DOHH2 (cell line): ENCODE data around the gene GLI3.

Experiments used
- CTCF ChIP-seq: fragments of 200-600 bp; sonication (generic); IDR thresholded peaks from one replicate; pipeline ENCODE4 v1.5.1; 2014; ENCODE audit warnings: antibody characterized with exemption, mild to moderate bottlenecking, low read depth, low read length; ENCODE audit not compliant: poor library complexity, severe bottlenecking
- EZH2phosphoT487 ChIP-seq: fragments of 200-600 bp; sonication (generic); IDR thresholded peaks from 2 replicates; pipeline ENCODE4 v1.6.1; 2017; ENCODE audit warnings: borderline replicate concordance, mild to moderate bottlenecking, antibody characterized with exemption, low read length, moderate library complexity, mixed read lengths

- no peak for TF ChIP-seq EZH2phosphoT487
- no peak for TF ChIP-seq CTCF
Observed at GRCh38 chr7:42194238-42194637, 42.8 kb downstream of the GLI3 start.
